Measurements from ENCODE around the gene RASA3. TPM values are rescaled to one million over a fixed set of nuclear protein-coding genes. Genes with fewer than 3 reads are reported as not detected.

The RASA3 gene
- total RNA-seq, 1 donor from 2014 or later: 41.1 TPM

DNA sequence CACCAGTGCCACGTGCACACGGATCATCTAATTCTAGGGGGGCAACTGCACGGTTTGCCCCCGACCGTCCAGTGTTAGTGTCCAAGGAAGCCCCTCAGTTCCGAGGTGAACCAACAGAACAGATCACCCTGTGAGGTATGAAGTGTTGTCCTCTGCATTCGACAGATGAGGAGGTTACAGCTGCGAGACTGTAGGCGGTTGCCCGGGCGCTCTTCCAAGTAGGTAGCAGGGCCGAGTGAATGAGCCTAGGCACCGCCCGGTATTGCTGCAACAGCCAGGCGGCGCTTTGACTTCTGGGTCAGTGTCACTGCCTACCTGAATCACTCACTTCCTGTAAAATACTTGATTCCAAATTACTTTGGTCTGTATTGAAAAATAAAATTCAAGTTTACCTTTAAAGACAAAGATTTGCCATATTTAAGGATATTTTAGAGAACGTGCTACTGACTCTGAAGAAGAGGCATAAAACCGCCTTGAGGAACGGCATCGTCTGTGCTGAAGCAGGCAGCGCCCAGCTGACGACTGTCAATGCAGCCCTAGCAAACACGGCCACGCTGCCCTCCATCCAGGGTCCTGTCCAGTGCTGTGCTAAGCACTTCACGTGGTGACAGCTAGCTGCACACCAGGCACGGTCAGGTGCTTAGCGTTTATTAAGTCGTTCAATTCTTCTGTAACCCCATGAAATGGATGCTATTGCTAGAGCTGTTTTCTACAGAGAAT is 19.3 kb upstream of the RASA3 start:
- FAIRE-seq: no peak
- Histone ChIP-seq H3K36me3 (ENCODE audit: insufficient read depth, low read length) (no peaks in the 10 kb centered on the region), H4K20me1 (ENCODE audit: insufficient read depth, low read length) (no peaks in the 10 kb centered on the region)

DNA sequence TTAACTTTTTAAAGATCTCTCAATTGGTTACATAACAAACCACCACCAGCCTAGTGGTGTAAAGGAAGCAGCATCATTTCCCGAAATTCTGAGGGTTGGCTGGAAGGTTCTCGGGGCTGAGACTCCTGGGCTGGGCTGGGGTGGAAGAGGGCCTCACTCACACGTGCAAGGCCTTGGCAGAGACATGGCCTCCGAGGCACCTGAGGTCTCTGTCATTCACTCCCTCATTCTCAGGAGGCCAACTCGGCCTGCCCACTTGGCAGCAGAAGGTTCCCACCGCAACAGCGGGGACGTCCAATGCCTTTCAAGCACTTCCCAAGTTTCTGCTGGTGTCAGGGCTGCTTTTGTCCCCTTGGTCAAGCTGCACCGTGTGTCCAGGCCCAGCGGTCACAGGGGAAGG is 18.6 kb upstream of the RASA3 start:
- H2AFZ ChIP-seq (ENCODE audit: low read depth, low read length): no peak overlapping the region
- no peaks in the 10 kb centered on the region for H3K36me3 ChIP-seq (ENCODE audit: insufficient read depth, low read length)
- no peak overlapping the region for H3K4me3 ChIP-seq (ENCODE audit: insufficient read depth, low read depth, low read length)
- H3K27ac Mint-ChIP-seq (ENCODE audit: unreplicated experiment): no peak overlapping the region
- H4K20me1 ChIP-seq (ENCODE audit: insufficient read depth, low read length): no peaks in the 10 kb centered on the region
- H3K36me3 Mint-ChIP-seq (ENCODE audit: low read depth, unreplicated experiment): no peaks in the 10 kb centered on the region
- FAIRE-seq (no peak), DNase-seq (ENCODE audit: low read depth) (no peak)
- peaks cover 40% of the 10 kb centered on the region for H3K27me3 Mint-ChIP-seq (ENCODE audit: low read depth, unreplicated experiment)
- H3K4me2 ChIP-seq (ENCODE audit: low read length): no peak overlapping the region
- no peak overlapping the region for H3K9ac ChIP-seq (ENCODE audit: low read length)
- H3K79me2 ChIP-seq (ENCODE audit: insufficient read depth, low read length): no peaks in the 10 kb centered on the region
- no peak overlapping the region for H3K4me3 Mint-ChIP-seq (ENCODE audit: unreplicated experiment)
- H3K27ac ChIP-seq (ENCODE audit: low read depth, low read length): no peak overlapping the region
- H3K4me1 Mint-ChIP-seq (ENCODE audit: low read depth, unreplicated experiment): no peaks in the 10 kb centered on the region
- peaks cover 12% of the 10 kb centered on the region for H3K27me3 ChIP-seq (ENCODE audit: insufficient read depth, low read length)
- no peaks in the 10 kb centered on the region for H3K9me3 Mint-ChIP-seq (ENCODE audit: unreplicated experiment)
- TF ChIP-seq, protein P1, sequence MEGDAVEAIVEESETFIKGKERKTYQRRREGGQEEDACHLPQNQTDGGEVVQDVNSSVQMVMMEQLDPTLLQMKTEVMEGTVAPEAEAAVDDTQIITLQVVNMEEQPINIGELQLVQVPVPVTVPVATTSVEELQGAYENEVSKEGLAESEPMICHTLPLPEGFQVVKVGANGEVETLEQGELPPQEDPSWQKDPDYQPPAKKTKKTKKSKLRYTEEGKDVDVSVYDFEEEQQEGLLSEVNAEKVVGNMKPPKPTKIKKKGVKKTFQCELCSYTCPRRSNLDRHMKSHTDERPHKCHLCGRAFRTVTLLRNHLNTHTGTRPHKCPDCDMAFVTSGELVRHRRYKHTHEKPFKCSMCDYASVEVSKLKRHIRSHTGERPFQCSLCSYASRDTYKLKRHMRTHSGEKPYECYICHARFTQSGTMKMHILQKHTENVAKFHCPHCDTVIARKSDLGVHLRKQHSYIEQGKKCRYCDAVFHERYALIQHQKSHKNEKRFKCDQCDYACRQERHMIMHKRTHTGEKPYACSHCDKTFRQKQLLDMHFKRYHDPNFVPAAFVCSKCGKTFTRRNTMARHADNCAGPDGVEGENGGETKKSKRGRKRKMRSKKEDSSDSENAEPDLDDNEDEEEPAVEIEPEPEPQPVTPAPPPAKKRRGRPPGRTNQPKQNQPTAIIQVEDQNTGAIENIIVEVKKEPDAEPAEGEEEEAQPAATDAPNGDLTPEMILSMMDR (IDR thresholded peaks at IDR 0.05; ENCODE audit: insufficient read depth, low read depth, low read length): no peak
- TF ChIP-seq EZH2 (IDR thresholded peaks at IDR 0.05; ENCODE audit: insufficient read depth, low read length): no peak
- H3K9me3 ChIP-seq (ENCODE audit: insufficient read depth, low read depth, low read length): no peaks in the 10 kb centered on the region
- no peaks in the 10 kb centered on the region for H3K4me1 ChIP-seq (ENCODE audit: insufficient read depth, low read length)

More for the DNA sequence above, 19.3 kb upstream of the RASA3 start:
- H3K27me3 ChIP-seq (ENCODE audit: insufficient read depth, low read length): peaks cover 12% of the 10 kb centered on the region
- no peak overlapping the region for H3K27ac ChIP-seq (ENCODE audit: low read depth, low read length)
- Mint-ChIP-seq H3K27ac (ENCODE audit: unreplicated experiment) (no peak overlapping the region), H3K4me1 (ENCODE audit: low read depth, unreplicated experiment) (peaks cover 4% of the 10 kb centered on the region), H3K27me3 (ENCODE audit: low read depth, unreplicated experiment) (peaks cover 38% of the 10 kb centered on the region), H3K9me3 (ENCODE audit: unreplicated experiment) (no peaks in the 10 kb centered on the region), H3K36me3 (ENCODE audit: low read depth, unreplicated experiment) (no peaks in the 10 kb centered on the region), H3K4me3 (ENCODE audit: unreplicated experiment) (no peak overlapping the region)
- no peak for DNase-seq (ENCODE audit: low read depth)
- H3K9ac ChIP-seq (ENCODE audit: low read length): no peak overlapping the region
- H3K79me2 ChIP-seq (ENCODE audit: insufficient read depth, low read length): no peaks in the 10 kb centered on the region
- TF ChIP-seq, protein P1 (IDR thresholded peaks at IDR 0.05; ENCODE audit: insufficient read depth, low read depth, low read length): no peak
- TF ChIP-seq EZH2 (IDR thresholded peaks at IDR 0.05; ENCODE audit: insufficient read depth, low read length): no peak
- no peaks in the 10 kb centered on the region for H3K9me3 ChIP-seq (ENCODE audit: insufficient read depth, low read depth, low read length)
- H3K4me2 ChIP-seq (ENCODE audit: low read length): no peak overlapping the region
- no peak overlapping the region for H3K4me3 ChIP-seq (ENCODE audit: insufficient read depth, low read depth, low read length)
- no peak overlapping the region for H2AFZ ChIP-seq (ENCODE audit: low read depth, low read length)
- H3K4me1 ChIP-seq (ENCODE audit: insufficient read depth, low read length): no peaks in the 10 kb centered on the region

All from astrocyte (in vitro differentiated cells and primary cell).